HG03139 (cell line): ENCODE results near the gene PCDH10.

Source experiments
- ATAC-seq: cut with Tn5 transposase; IDR thresholded peaks from one replicate; pipeline ENCODE4 v1.9.1; 2021; ENCODE audit not compliant: unreplicated experiment

Gene PCDH10

GRCh38 chr4:133149364-133149695 lies 236 bp downstream of the PCDH10 start:
- ATAC-seq: no peak

GRCh38 chr4:133149932-133150471 lies 908 bp downstream of the PCDH10 start:
- ATAC-seq: no peak

- ATAC-seq: no peak
Observed at GRCh38 chr4:133150486-133151340, 1.6 kb downstream of the PCDH10 start.

- ATAC-seq: no peak
Observed at GRCh38 chr4:133151341-133151690, 2.2 kb downstream of the PCDH10 start.

- no peak for ATAC-seq
Observed at GRCh38 chr4:133151691-133152329, 2.7 kb downstream of the PCDH10 start.

- no peak for ATAC-seq
Observed at GRCh38 chr4:133152330-133152821, 3.3 kb downstream of the PCDH10 start.

GRCh38 chr4:133152831-133153481 lies 3.9 kb downstream of the PCDH10 start:
- ATAC-seq: no peak

- no peak for ATAC-seq
Observed at GRCh38 chr4:133154725-133155124, 5.6 kb downstream of the PCDH10 start.

- no peak for ATAC-seq
Observed at GRCh38 chr4:133156096-133156495, 7.0 kb downstream of the PCDH10 start.

GRCh38 chr4:133156556-133156955 lies 7.5 kb downstream of the PCDH10 start:
- ATAC-seq: no peak

- ATAC-seq: no peak
Observed at GRCh38 chr4:133157460-133158160, 8.5 kb downstream of the PCDH10 start.

GRCh38 chr4:133160853-133161252 lies 11.8 kb downstream of the PCDH10 start:
- ATAC-seq: no peak

- ATAC-seq: no peak
Observed at GRCh38 chr4:133161570-133162295, 12.6 kb downstream of the PCDH10 start.

- no peak for ATAC-seq
Observed at GRCh38 chr4:133162941-133163340, 13.8 kb downstream of the PCDH10 start.

GRCh38 chr4:133178956-133179355 lies 29.9 kb downstream of the PCDH10 start:
- ATAC-seq: no peak

GRCh38 chr4:133186210-133186609 lies 37.1 kb downstream of the PCDH10 start:
- ATAC-seq: no peak

- ATAC-seq: no peak
Observed at GRCh38 chr4:133186845-133187244, 37.8 kb downstream of the PCDH10 start.

GRCh38 chr4:133188433-133189146 lies 39.5 kb downstream of the PCDH10 start:
- ATAC-seq: no peak

GRCh38 chr4:133189147-133189517 lies 40.0 kb downstream of the PCDH10 start:
- no peak for ATAC-seq

GRCh38 chr4:133190098-133190497 lies 41.0 kb downstream of the PCDH10 start:
- no peak for ATAC-seq
